K562 (cell line): ENCODE results near the gene FMO3.

Source experiments
- CBFA2T2 ChIP-seq: fragments of 450-650 bp; conservative IDR thresholded peaks from 2 replicates; pipeline ENCODE4 v1.6.1; 2017; ENCODE audit warnings: mild to moderate bottlenecking
- CHD1 ChIP-seq: fragments of 200-600 bp; sonication (generic); IDR thresholded peaks from one replicate; pipeline ENCODE4 v1.6.1; 2012; ENCODE audit warnings: mild to moderate bottlenecking, moderate library complexity, low read length, inconsistent platforms
- CTCF ChIP-seq, 3 experiments: IDR thresholded peaks in 2 of 3; conservative IDR thresholded peaks in 1 of 3; 2 replicates each; pipeline ENCODE4 v1.5.1; 2011 to 2012; ENCODE audit warnings: low read length in 3 of 3, mild to moderate bottlenecking in 3 of 3, control low read depth in 2 of 3, improper control_type of control experiment in 1 of 3, inconsistent platforms in 1 of 3, low read depth in 1 of 3, mixed read lengths in 1 of 3, moderate library complexity in 1 of 3; ENCODE audit not compliant: insufficient read depth in 2 of 3
- MAX ChIP-seq: sonication (generic); formaldehyde crosslinking; IDR thresholded peaks from 2 replicates; pipeline ENCODE4 v1.9.0; 2022; ENCODE audit warnings: mild to moderate bottlenecking, missing genetic modification reagents
- MXI1 ChIP-seq: IDR thresholded peaks from 2 replicates; pipeline ENCODE4 v1.6.1; 2011; ENCODE audit warnings: low read depth, mild to moderate bottlenecking, improper control_type of control experiment, low read length
- PRDM10 ChIP-seq: fragments of 450-650 bp; IDR thresholded peaks from 2 replicates; pipeline ENCODE4 v1.6.1; 2018; ENCODE audit not compliant: partially characterized antibody
- TSHZ1 ChIP-seq: fragments of 250-450 bp; sonication (Bioruptor Pico); IDR thresholded peaks from 2 replicates; pipeline ENCODE4 v1.4.0; 2020; ENCODE audit warnings: mild to moderate bottlenecking, moderate library complexity
- VEZF1 ChIP-seq: fragments of 200-800 bp; sonication (Bioruptor generic); IDR thresholded peaks from 2 replicates; pipeline ENCODE4 v1.6.1; 2017; ENCODE audit warnings: missing genetic modification characterization, missing compliant biosample characterization
- ZBTB8A ChIP-seq: fragments of 450-650 bp; IDR thresholded peaks from 2 replicates; pipeline ENCODE4 v1.6.1; 2018; ENCODE audit warnings: mild to moderate bottlenecking, moderate library complexity; ENCODE audit not compliant: partially characterized antibody
- ZNF274 ChIP-seq: IDR thresholded peaks from 2 replicates; pipeline ENCODE4 v1.6.1; 2011; ENCODE audit warnings: low read depth, mild to moderate bottlenecking, low read length, moderate library complexity, borderline replicate concordance
- ZNF695 ChIP-seq: fragments of 450-650 bp; formaldehyde crosslinking; IDR thresholded peaks from 2 replicates; pipeline ENCODE4 v1.4.0; 2020; ENCODE audit warnings: mild to moderate bottlenecking, moderate library complexity
- ZNF740 ChIP-seq, 3 experiments: fragments of 200-800 bp in 1 of 3; sonication (Bioruptor generic) in 1 of 3; sonication (generic) in 1 of 3; formaldehyde crosslinking in 1 of 3; IDR thresholded peaks; 2 replicates each; pipeline versions ENCODE4 v1.6.1 to v1.8.0; 2016 to 2022; ENCODE audit warnings: mild to moderate bottlenecking in 2 of 3, missing compliant biosample characterization in 2 of 3, missing genetic modification characterization in 2 of 3, missing genetic modification reagents in 1 of 3

- no peak for TF ChIP-seq CBFA2T2
- TF ChIP-seq CHD1, result no peak
- no peak for TF ChIP-seq CTCF (IDR thresholded peaks at IDR 0.05 in 2 of 3, conservative IDR thresholded peaks at IDR 0.05 in 1 of 3; ENCODE audit: insufficient read depth in 2 of 3, low read depth in 1 of 3, low read length in 3 of 3)
- TF ChIP-seq ZNF274, result no peak
- no peak for TF ChIP-seq TSHZ1
- no peak for TF ChIP-seq VEZF1 (CRISPR knock-in tag)
- TF ChIP-seq ZBTB8A, result no peak
- TF ChIP-seq PRDM10, result no peak
- TF ChIP-seq ZNF740 (CRISPR knock-in tag; IDR thresholded peaks at IDR 0.05), result no peak
- TF ChIP-seq ZNF740 (tag; IDR thresholded peaks at IDR 0.05), result no peak
- TF ChIP-seq MXI1, result no peak
- no peak for TF ChIP-seq ZNF695 (CRISPR knock-in tag)
- no peak for TF ChIP-seq MAX (CRISPR knock-in tag)
Observed at GRCh38 chr1:171084091-171084490, 6.6 kb upstream of the FMO3 start.
